Smooth muscle cell (in vitro differentiated cells): ENCODE data around the gene OXCT2. TPM values are rescaled to one million over a fixed set of nuclear protein-coding genes. Genes with fewer than 3 reads are reported as not detected.
"Not testable (repeated sequence)": the region's sequence is repeated elsewhere in the genome, so short reads cannot be mapped to it uniquely, and the experiment has no call there.

Source experiments
- DNase-seq: peaks from one replicate; lab custom pipeline; 2025; ENCODE audit not compliant: unreplicated experiment; lab: John Stamatoyannopoulos, UW
- H2AFZ ChIP-seq: fragments of 200-600 bp; sonication (generic); 2 replicates; pipeline ENCODE4 v1.6.0; 2016; ENCODE audit warnings: antibody characterized with exemption, low read depth, mild to moderate bottlenecking
- H3F3A ChIP-seq: fragments of 200-600 bp; sonication (generic); 2 replicates; pipeline ENCODE4 v1.6.0; 2017; ENCODE audit warnings: antibody characterized with exemption, low read depth
- H3K27ac ChIP-seq: fragments of 200-600 bp; sonication (generic); 2 replicates; pipeline ENCODE4 v1.5.1; 2016; ENCODE audit warnings: low read depth, mild to moderate bottlenecking
- H3K27me3 ChIP-seq: fragments of 200-600 bp; sonication (generic); 2 replicates; pipeline ENCODE4 v1.6.1; 2016; ENCODE audit warnings: low read depth, mild to moderate bottlenecking
- H3K36me3 ChIP-seq: fragments of 200-600 bp; sonication (generic); 2 replicates; pipeline ENCODE4 v1.5.1; 2016; ENCODE audit warnings: low read depth
- H3K4me1 ChIP-seq: fragments of 200-600 bp; sonication (generic); 2 replicates; pipeline ENCODE4 v1.5.1; 2016; ENCODE audit warnings: low read depth
- H3K4me2 ChIP-seq: fragments of 200-600 bp; sonication (generic); 2 replicates; pipeline ENCODE4 v1.6.0; 2016; ENCODE audit warnings: mild to moderate bottlenecking
- H3K4me3 ChIP-seq: fragments of 200-600 bp; sonication (generic); 2 replicates; pipeline ENCODE4 v1.5.1; 2016; ENCODE audit warnings: mild to moderate bottlenecking
- H3K79me2 ChIP-seq: fragments of 200-600 bp; sonication (generic); 2 replicates; pipeline ENCODE4 v1.6.0; 2016; ENCODE audit warnings: low read depth, mild to moderate bottlenecking
- H3K9ac ChIP-seq: fragments of 200-600 bp; sonication (generic); 2 replicates; pipeline ENCODE4 v1.6.0; 2016; ENCODE audit warnings: low read depth
- H3K9me3 ChIP-seq: fragments of 200-600 bp; sonication (generic); replicated peaks from 2 replicates; pipeline ENCODE4 v1.5.1; 2016; ENCODE audit warnings: low read depth
- H4K20me1 ChIP-seq: fragments of 200-600 bp; sonication (generic); 2 replicates; pipeline ENCODE4 v1.6.0; 2016; ENCODE audit warnings: low read depth
- CTCF ChIP-seq: fragments of 200-600 bp; sonication (generic); IDR thresholded peaks from 2 replicates; pipeline ENCODE4 v1.5.1; 2017; ENCODE audit warnings: borderline replicate concordance, mild to moderate bottlenecking, antibody characterized with exemption; ENCODE audit not compliant: insufficient read depth, poor library complexity, severe bottlenecking
- WGBS: methylation state at CpG from one replicate; pipeline ENCODE4 v1.1.7; 2016; ENCODE audit warnings: low lambda C conversion rate; 5-methylcytosine and 5-hydroxymethylcytosine counted together
- polyA plus RNA-seq: library from polyadenylated mRNA; unstranded; fragments of >200 nt; fragmentation: Nextera tagmentation; extraction: Ambion mirVana; gene quantifications from 2 replicates; pipeline ENCODE4 v1.2.1, GENCODE V29; 2016
- total RNA-seq: library from RNA; depleted of rRNA; stranded (reverse); fragments of >200 nt; gene quantifications from 2 replicates; pipeline ENCODE4 v1.2.3, GENCODE V29; 2014

OXCT2 gene
- total and polyA plus RNA-seq, 2 experiments from 2014 or later: not detected

DNA sequence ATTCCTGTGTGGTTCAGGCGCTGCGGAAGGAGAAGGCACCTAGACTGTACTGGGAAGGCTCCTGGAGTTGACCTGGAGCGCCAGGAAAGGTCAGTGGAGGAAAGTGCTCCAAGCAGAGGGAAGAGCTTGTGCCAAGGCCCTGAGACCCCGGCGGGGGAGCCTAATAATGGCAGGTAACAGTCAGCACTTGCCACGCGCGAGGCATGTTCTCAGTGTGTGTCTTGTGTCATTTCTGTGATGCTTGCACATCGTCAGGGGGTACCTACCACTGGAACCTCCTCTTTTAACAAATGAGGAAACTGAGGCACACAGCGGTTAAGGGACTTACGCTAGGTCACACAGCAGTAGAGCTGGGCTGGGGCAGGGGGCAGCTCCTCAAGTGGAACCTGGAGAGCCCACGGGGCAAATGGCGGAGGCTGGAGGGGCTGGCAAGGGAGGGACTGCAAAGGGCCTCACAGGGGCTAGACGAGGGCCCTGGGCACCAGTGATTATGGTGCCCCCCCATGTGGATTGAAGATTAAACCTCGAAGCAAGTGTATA is 18.5 kb upstream of the OXCT2 start:
- peaks cover 57% of the 10 kb centered on the region for H3K27me3 ChIP-seq
- TF ChIP-seq CTCF: no peak
- H3K9ac ChIP-seq: no peak overlapping the region
- H3K4me2 ChIP-seq: peak overlapping the region; percentile 81
- H3K4me1 ChIP-seq: no peaks in the 10 kb centered on the region
- H3K36me3 ChIP-seq: no peaks in the 10 kb centered on the region
- WGBS: 48% methylated on average over 15 of the region's 15 CpGs
- no peaks in the 10 kb centered on the region for H4K20me1 ChIP-seq
- H3K27ac ChIP-seq: no peak overlapping the region
- no peak overlapping the region for H2AFZ ChIP-seq
- H3K9me3 ChIP-seq: no peaks in the 10 kb centered on the region
- no peak for DNase-seq
- no peaks in the 10 kb centered on the region for H3F3A ChIP-seq
- H3K4me3 ChIP-seq: peak overlapping the region; percentile 40
- no peaks in the 10 kb centered on the region for H3K79me2 ChIP-seq

DNA sequence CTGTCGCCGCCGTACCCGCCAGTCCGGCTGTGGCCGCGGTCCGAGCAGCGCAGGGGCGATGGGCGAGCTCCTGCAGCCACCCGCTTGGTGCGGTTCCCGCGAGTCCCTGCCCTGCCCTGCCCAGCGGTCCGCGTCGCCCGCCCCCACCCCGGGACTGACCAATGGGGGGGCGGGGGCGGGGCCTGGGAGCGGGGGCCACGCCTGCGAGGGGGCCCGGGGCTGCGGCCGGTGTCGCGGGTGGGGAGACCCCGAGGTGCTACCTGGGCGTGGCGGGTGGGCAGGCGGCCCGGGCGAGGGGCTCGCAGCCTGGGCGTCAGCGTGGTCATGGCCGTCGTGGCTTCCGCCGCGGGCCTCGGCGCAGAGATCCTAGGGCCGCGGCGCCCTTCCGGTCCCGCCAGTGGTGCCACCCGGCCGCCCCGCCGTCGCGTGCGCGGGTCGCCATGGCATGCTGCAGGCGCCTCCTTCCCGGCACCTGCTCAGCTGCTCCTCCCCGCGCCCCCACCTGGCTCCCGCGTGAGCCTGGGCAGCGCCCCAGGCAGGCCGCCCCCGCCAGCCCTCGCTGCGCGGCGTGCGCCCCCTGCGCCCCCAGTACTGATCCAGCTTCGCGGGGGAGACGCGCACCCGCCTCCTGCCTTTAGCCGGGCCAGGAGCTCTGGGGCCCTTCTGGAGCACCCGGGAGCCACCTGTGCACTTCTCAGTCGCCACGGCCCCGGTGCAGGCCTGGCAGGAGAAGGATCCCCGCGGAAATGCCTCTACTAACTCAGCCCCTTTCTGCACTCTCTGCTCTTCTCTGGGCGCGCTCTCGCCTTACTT is 17.8 kb upstream of the OXCT2 start, which contains the start of gene BMP8B:
Gene BMP8B (minus strand): TSS at position 108 of the 813 bp plus-strand sequence. CDS start 380 bp downstream, outside the sequence.
- no peak for DNase-seq
- Histone ChIP-seq H3K9me3 (no peaks in the 10 kb centered on the region), H3K27me3 (peaks cover 58% of the 10 kb centered on the region), H2AFZ (no peak within 1 kb of the TSS), H3K36me3 (no peaks in the 10 kb centered on the region), H4K20me1 (no peaks in the 10 kb centered on the region), H3K27ac (no peak within 1 kb of the TSS), H3K4me2 (peak within 1 kb of the TSS; percentile 81), H3F3A (no peaks in the 10 kb centered on the region), H3K4me1 (no peaks in the 10 kb centered on the region), H3K9ac (no peak within 1 kb of the TSS), H3K4me3 (peak within 1 kb of the TSS; percentile 40), H3K79me2 (no peaks in the 10 kb centered on the region)
- TF ChIP-seq CTCF: no peak
- 6% methylated on average over 21 of the region's 91 CpGs for WGBS

DNA sequence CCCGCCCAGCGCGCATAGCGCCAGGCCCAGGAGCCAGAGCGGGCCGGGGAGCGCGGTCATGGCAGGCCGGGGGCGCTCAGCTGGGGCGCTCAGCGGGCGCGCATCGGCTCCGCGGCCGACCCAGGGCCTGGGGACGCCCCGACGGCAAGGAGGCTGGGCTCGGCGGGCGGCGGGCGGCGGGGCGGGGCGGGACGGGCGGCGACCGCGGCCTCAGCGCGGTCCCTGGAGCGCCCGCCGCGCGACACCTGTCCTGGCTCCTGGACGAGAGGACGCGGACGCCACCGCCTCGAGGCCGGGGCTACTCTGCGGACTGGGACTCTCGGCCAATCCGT is 17.2 kb upstream of the OXCT2 start:
- peak overlapping the region; percentile 40 for H3K4me3 ChIP-seq
- no peaks in the 10 kb centered on the region for H4K20me1 ChIP-seq
- TF ChIP-seq CTCF: no peak
- WGBS: 3% methylated on average over 17 of the region's 51 CpGs
- no peak for DNase-seq
- no peaks in the 10 kb centered on the region for H3K9me3 ChIP-seq
- no peak overlapping the region for H3K27ac ChIP-seq
- H3K79me2 ChIP-seq: no peaks in the 10 kb centered on the region
- no peaks in the 10 kb centered on the region for H3F3A ChIP-seq
- no peak overlapping the region for H2AFZ ChIP-seq
- H3K4me1 ChIP-seq: no peaks in the 10 kb centered on the region
- peaks cover 63% of the 10 kb centered on the region for H3K27me3 ChIP-seq
- H3K9ac ChIP-seq: no peak overlapping the region
- H3K36me3 ChIP-seq: no peaks in the 10 kb centered on the region
- H3K4me2 ChIP-seq: peak overlapping the region; percentile 81

DNA sequence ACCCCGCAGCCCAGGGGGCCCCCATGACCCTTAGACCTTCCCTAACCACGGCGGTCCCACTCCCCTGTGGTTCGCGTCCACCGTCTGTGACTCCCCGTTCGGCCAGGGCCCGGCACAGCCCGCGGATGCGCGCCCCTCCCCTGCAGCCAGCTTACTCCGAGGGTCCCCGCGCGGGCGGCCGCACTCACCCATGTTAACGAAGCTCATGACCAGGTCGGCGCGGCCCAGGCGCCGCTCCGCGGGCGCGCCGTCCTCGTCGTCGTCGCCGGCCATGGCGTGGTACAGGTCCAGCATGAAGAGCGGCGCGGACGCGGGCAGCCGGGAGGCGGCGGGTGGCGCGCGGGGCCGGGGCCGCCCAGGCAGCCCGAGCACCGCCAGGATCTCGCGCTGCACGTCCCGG is 16.8 kb upstream of the OXCT2 start:
- 9% methylated on average over 39 of the region's 55 CpGs for WGBS
- H3K9ac ChIP-seq, H3K4me1 ChIP-seq, DNase-seq, H3K4me2 ChIP-seq, H3F3A ChIP-seq, H3K36me3 ChIP-seq, H2AFZ ChIP-seq, H3K79me2 ChIP-seq, H3K27ac ChIP-seq, H3K9me3 ChIP-seq, H4K20me1 ChIP-seq, H3K4me3 ChIP-seq: not testable (repeated sequence)
- H3K27me3 ChIP-seq: peaks cover 64% of the 10 kb centered on the region
